K562 (cell line): ENCODE data around the gene RNASET2. TPM values are rescaled to one million over a fixed set of nuclear protein-coding genes. Genes with fewer than 3 reads are reported as not detected.
A peak's percentile ranks its signal among the peaks of the same experiment; 100 is the strongest.

Experiments used
- ASH1L ChIP-seq: fragments of 450-650 bp; IDR thresholded peaks from 2 replicates; pipeline ENCODE4 v1.6.1; 2018; ENCODE audit warnings: borderline replicate concordance, mild to moderate bottlenecking, low read depth; ENCODE audit not compliant: partially characterized antibody
- ATF7 ChIP-seq: fragments of 450-650 bp; IDR thresholded peaks from 2 replicates; pipeline ENCODE4 v1.7.1; 2014; ENCODE audit warnings: mild to moderate bottlenecking, moderate library complexity
- CBFB ChIP-seq: sonication (generic); formaldehyde crosslinking; IDR thresholded peaks from 2 replicates; pipeline ENCODE4 v1.4.0; 2020; ENCODE audit warnings: mild to moderate bottlenecking, missing genetic modification reagents
- CEBPG ChIP-seq, 3 experiments: fragments of 200-800 bp in 1 of 3; sonication (Bioruptor generic) in 1 of 3; sonication (generic) in 1 of 3; formaldehyde crosslinking in 1 of 3; IDR thresholded peaks in 2 of 3; conservative IDR thresholded peaks in 1 of 3; 2 replicates each; pipeline versions ENCODE4 v1.6.1 to v1.8.0; 2016 to 2022; ENCODE audit warnings: missing compliant biosample characterization in 2 of 3, missing genetic modification characterization in 2 of 3, mild to moderate bottlenecking in 1 of 3, missing genetic modification reagents in 1 of 3
- DACH1 ChIP-seq: fragments of 450-650 bp; IDR thresholded peaks from 2 replicates; pipeline ENCODE4 v1.6.1; 2018; ENCODE audit not compliant: partially characterized antibody
- FUS ChIP-seq: fragments of 200-400 bp; formaldehyde crosslinking; optimal IDR thresholded peaks from 2 replicates; pipeline ENCODE3; 2017; ENCODE audit warnings: low read depth, low read length
- JUND ChIP-seq, 2 experiments: IDR thresholded peaks; 2 replicates in 1 of 2; 3 replicates in 1 of 2; pipeline ENCODE4 v1.6.1; 2011; ENCODE audit warnings: borderline replicate concordance in 2 of 2, low read depth in 2 of 2, low read length in 2 of 2, improper control_type of control experiment in 1 of 2, missing biosample characterization in 1 of 2, missing genetic modification characterization in 1 of 2, missing genetic modification reagents in 1 of 2
- KLF16 ChIP-seq: IDR thresholded peaks from 2 replicates; pipeline ENCODE4 v1.6.1; 2016; ENCODE audit warnings: antibody characterized with exemption
- MEF2A ChIP-seq: IDR thresholded peaks from 2 replicates; pipeline ENCODE4 v1.6.1; 2011; ENCODE audit warnings: low read depth, mild to moderate bottlenecking, low read length, moderate library complexity; ENCODE audit not compliant: control insufficient read depth
- NFE2 ChIP-seq: IDR thresholded peaks from 2 replicates; pipeline ENCODE4 v1.6.1; 2014; ENCODE audit warnings: antibody characterized with exemption, low read depth
- PHF8 ChIP-seq: fragments of 200-600 bp; sonication (generic); IDR thresholded peaks from 2 replicates; pipeline ENCODE4 v1.6.1; 2012; ENCODE audit warnings: mixed run types, mild to moderate bottlenecking, inconsistent platforms, low read length, moderate library complexity, borderline replicate concordance
- PRMT5 ChIP-seq: sonication (generic); formaldehyde crosslinking; IDR thresholded peaks from 2 replicates; pipeline ENCODE4 v1.5.0; 2020; ENCODE audit warnings: missing genetic modification reagents
- SETDB1 ChIP-seq: IDR thresholded peaks from one replicate; pipeline ENCODE4 v1.6.1; 2012; ENCODE audit warnings: low read length, control low read depth, inconsistent platforms
- STAG1 ChIP-seq: sonication (generic); formaldehyde crosslinking; IDR thresholded peaks from 2 replicates; pipeline ENCODE4 v1.5.0; 2020; ENCODE audit warnings: missing genetic modification reagents, borderline replicate concordance
- ZEB2 ChIP-seq: fragments of 450-650 bp; IDR thresholded peaks from 2 replicates; pipeline ENCODE4 v1.6.1; 2016
- ZNF384 ChIP-seq: IDR thresholded peaks from 2 replicates; pipeline ENCODE4 v1.6.1; 2012; ENCODE audit warnings: low read depth, low read length, improper control_type of control experiment
- ZSCAN29 ChIP-seq: fragments of 450-650 bp; IDR thresholded peaks from 2 replicates; pipeline ENCODE4 v1.6.1; 2017
- polyA plus RNA-seq, 8 experiments: library from polyadenylated mRNA; depleted of rRNA in 4 of 8; stranded (reverse) in 5 of 8; unstranded in 3 of 8; fragments of >200 nt; fragmentation: Nextera tagmentation in 2 of 8; fragmentation: Illumina TruSeq in 1 of 8; extraction: Ambion mirVana in 2 of 8; extraction: Trizol in 1 of 8; gene quantifications; 2 replicates each; pipeline versions ENCODE4 v1.2.1 to v1.2.3, GENCODE V29; 2011 to 2014; ENCODE audit warnings: inconsistent platforms in 1 of 8, missing spikeins in 1 of 8
- total RNA-seq, 7 experiments: library from RNA; depleted of rRNA in 6 of 7; stranded (reverse); fragments of >200 nt in 6 of 7; fragmentation: Illumina TruSeq in 2 of 7; extraction: Trizol in 2 of 7; gene quantifications; 2 replicates each; pipeline versions ENCODE4 v1.2.1 to v1.2.3, GENCODE V29; 2011 to 2021; ENCODE audit warnings: low replicate concordance in 1 of 7
- TF ChIP-seq, protein P1 (sequence below): fragments of 250-450 bp; sonication (Bioruptor Pico); IDR thresholded peaks from 2 replicates; pipeline ENCODE4 v1.5.0; 2021; ENCODE audit warnings: mild to moderate bottlenecking, moderate library complexity
- TF ChIP-seq, protein P2 (sequence below): sonication (generic); formaldehyde crosslinking; IDR thresholded peaks from 2 replicates; pipeline ENCODE4 v1.8.1; 2023; ENCODE audit warnings: missing genetic modification reagents, mild to moderate bottlenecking, borderline replicate concordance
- TF ChIP-seq, protein P3 (sequence below): fragments of 450-650 bp; IDR thresholded peaks from 2 replicates; pipeline ENCODE4 v1.6.1; 2016; ENCODE audit warnings: low read depth, mild to moderate bottlenecking, moderate library complexity

RNASET2 gene
- total and polyA plus RNA-seq, 9 of the 15 experiments (the other 6 are each of a cell fraction or from before 2014, with no cell fraction given): 7.4 to 141 (median 91.3) TPM

DNA sequence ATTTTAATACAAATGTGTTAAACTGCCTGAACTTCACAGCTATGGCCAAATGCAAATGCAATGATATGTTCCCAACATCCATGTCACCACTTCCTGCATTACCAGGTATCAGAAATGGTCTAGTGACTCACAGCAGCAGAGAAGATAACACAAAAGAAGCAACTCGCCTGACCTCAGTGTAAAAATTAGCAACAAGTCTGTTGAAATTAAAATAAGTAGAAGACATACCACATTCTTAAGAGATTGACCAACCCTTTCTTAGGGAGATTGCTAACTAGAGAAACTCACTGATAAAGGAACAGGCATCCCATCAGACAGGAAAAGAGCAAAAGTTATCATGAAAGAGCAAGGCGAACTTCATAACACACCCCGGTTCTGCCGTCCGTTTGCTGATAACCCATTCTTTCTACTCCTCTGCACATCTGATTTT lies 45.1 kb downstream of the RNASET2 start (continued):
- TF ChIP-seq, protein P1, sequence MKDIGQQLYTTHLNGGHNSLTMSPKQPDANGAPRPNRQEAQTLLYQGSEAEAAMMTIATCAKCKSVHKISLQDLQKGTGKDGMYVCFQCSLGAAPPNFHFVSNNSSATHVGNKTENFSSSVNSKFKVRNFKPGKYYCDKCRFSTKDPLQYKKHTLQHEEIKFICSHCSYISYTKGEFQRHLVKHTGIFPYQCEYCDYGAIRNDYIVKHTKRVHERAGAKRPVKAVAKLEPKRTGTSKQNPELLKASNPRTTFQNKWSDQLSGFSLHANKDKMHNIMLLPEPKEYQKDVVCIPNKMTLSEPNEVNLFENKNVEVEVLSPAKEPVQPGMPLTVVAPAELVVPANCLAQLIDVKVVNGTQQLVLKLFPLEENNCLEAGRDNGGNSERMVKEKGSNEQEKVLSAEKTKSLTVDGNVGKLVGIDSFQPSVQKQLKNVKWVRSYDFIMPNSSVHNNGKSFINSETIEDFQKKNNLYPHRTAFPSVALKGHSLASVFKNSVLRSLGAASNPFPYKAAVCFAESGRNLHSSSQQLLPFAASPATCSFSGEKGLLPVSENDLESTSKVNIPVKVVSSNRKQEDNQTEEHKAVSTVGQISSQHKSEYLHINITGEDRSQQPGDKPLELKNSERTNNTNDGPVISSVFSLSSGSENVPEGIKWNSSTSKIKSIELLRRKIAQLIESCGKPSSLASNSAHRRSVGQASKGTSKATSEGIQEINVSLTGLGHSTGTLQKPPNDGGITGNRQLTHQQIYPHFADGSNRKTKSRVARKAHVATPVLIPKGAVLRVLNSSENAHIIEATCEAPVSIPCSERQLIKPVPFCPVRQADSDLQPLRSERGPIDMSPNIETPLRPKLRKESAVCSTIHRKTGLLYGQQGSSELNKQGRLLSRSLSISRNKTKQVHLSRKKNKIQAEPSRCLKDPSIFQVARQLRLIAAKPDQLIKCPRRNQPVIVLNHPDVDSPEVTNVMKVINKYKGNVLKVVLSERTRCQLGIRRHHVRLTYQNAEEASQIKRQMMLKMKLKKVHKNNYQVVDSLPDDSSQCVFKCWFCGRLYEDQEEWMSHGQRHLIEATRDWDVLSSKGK (CRISPR knock-in tag): no peak
- no peak for TF ChIP-seq CEBPG (CRISPR knock-in tag; IDR thresholded peaks at IDR 0.05)
- TF ChIP-seq CEBPG (tag; conservative IDR thresholded peaks at IDR 0.05 in 1 of 2, IDR thresholded peaks at IDR 0.05 in 1 of 2): peak in 1 of 2 experiments; percentile 47; a peak in 1 of 4 replicates
- TF ChIP-seq PHF8: no peak
- TF ChIP-seq MEF2A: peak; percentile 48; the same call in 1 of the 2 replicates
- no peak for TF ChIP-seq STAG1
- TF ChIP-seq KLF16: 0 out of 2 replicates have a peak, but pooled peaks have one; percentile 7
- no peak for TF ChIP-seq FUS
- TF ChIP-seq, protein P2, sequence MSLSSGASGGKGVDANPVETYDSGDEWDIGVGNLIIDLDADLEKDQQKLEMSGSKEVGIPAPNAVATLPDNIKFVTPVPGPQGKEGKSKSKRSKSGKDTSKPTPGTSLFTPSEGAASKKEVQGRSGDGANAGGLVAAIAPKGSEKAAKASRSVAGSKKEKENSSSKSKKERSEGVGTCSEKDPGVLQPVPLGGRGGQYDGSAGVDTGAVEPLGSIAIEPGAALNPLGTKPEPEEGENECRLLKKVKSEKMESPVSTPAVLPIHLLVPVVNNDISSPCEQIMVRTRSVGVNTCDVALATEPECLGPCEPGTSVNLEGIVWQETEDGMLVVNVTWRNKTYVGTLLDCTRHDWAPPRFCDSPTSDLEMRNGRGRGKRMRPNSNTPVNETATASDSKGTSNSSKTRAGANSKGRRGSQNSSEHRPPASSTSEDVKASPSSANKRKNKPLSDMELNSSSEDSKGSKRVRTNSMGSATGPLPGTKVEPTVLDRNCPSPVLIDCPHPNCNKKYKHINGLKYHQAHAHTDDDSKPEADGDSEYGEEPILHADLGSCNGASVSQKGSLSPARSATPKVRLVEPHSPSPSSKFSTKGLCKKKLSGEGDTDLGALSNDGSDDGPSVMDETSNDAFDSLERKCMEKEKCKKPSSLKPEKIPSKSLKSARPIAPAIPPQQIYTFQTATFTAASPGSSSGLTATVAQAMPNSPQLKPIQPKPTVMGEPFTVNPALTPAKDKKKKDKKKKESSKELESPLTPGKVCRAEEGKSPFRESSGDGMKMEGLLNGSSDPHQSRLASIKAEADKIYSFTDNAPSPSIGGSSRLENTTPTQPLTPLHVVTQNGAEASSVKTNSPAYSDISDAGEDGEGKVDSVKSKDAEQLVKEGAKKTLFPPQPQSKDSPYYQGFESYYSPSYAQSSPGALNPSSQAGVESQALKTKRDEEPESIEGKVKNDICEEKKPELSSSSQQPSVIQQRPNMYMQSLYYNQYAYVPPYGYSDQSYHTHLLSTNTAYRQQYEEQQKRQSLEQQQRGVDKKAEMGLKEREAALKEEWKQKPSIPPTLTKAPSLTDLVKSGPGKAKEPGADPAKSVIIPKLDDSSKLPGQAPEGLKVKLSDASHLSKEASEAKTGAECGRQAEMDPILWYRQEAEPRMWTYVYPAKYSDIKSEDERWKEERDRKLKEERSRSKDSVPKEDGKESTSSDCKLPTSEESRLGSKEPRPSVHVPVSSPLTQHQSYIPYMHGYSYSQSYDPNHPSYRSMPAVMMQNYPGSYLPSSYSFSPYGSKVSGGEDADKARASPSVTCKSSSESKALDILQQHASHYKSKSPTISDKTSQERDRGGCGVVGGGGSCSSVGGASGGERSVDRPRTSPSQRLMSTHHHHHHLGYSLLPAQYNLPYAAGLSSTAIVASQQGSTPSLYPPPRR (CRISPR knock-in tag): 0 out of 2 replicates have a peak, but pooled peaks have one; percentile 51
- no peak for TF ChIP-seq ZNF384
- no peak for TF ChIP-seq ASH1L
- no peak for TF ChIP-seq ZSCAN29
- TF ChIP-seq JUND (IDR thresholded peaks at IDR 0.05; ENCODE audit: borderline replicate concordance, low read depth, low read length): peak; percentile 83
- peak; percentile 72; the same call in 1 of the 3 replicates for TF ChIP-seq JUND (tag; IDR thresholded peaks at IDR 0.05; ENCODE audit: borderline replicate concordance, low read depth, low read length)
- TF ChIP-seq SETDB1: no peak
- TF ChIP-seq, protein P3, sequence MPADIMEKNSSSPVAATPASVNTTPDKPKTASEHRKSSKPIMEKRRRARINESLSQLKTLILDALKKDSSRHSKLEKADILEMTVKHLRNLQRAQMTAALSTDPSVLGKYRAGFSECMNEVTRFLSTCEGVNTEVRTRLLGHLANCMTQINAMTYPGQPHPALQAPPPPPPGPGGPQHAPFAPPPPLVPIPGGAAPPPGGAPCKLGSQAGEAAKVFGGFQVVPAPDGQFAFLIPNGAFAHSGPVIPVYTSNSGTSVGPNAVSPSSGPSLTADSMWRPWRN: no peak
- no peak for TF ChIP-seq NFE2
- no peak for TF ChIP-seq CBFB (CRISPR knock-in tag)
- TF ChIP-seq PRMT5 (CRISPR knock-in tag): no peak
- no peak for TF ChIP-seq DACH1
- 0 out of 2 replicates have a peak, but pooled peaks have one; percentile 35 for TF ChIP-seq ATF7
- 0 out of 2 replicates have a peak, but pooled peaks have one; percentile 32 for TF ChIP-seq ZEB2
